SIG-M5 treated with dmso at 0.1 percent for 504 hours (cell line): ENCODE results near the gene AGER.

Source experiments
- DNase-seq: peaks from one replicate; lab custom pipeline; 2025; ENCODE audit not compliant: unreplicated experiment; lab: John Stamatoyannopoulos, UW

Gene AGER

DNA sequence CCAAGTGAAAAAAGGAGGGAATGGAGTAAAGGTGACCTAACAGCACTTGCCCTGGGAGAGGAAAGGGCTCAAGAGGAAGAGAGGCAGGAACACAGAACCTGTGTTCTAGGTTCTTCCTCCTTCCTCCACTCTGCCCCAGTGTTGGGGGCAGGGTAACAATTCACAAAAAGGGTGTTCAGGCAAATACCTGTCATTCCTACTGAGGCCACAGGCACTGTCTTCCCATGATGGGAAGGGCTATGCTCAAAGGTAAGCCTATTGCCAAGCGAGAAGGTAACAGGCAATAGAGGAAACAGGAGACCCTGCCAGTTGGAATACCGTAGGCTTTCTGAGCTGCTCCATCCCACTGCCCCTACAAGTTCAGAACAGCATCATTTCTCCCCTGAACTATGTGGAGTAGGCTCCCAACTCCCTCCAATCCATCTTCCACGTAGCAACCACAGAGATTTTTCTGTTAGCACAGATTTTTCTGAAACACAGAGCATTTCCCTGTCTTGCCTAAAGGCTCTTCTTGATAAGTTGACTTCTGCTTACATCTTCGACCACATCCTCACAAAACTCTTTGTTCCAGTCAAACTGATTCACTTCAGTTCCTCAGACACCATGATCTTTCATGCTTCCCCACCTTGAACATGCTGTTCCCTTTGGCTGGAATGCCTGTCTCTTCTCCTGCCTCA is 10.9 kb downstream of the AGER start:
- DNase-seq, result no peak

DNA sequence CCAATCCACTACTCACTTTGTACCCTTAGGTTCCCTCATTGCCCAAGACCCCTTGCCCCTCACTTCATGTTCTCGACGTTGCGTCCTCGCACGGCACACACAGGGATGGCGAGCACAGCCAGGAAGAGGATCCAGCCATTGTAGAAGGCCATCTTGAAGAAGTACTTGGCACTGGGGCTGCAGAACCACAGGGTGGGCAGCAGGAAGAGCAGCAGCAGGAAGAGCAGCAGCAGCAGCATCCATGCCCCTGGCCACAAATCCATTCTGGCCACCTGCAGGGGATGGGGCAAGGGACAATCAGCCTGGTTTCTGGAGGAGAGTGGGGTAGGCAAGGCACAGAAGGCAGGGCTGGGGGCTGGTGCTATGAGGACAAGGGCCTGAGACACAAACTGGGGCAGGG is 12.8 kb downstream of the AGER start:
- DNase-seq, result no peak

DNA sequence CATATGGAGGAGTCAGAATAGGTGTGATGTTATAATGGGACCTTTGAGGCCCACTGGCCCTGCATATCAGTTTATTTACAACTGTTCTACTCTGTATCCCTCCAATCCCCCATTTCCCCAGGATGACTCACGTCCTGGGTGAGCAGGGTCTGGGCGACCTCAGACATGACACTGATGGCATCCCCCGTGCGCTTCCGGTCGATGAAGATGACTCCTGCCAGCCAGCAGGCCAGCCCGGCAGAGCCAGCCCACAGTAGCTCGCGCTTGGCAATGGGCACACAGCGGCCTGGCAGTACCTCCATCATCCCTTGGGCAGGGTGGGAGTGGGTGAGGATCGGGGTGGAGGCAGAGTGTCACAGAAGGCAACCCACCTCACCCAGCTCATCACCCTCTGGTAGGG is 13.8 kb downstream of the AGER start:
- DNase-seq, result no peak

DNA sequence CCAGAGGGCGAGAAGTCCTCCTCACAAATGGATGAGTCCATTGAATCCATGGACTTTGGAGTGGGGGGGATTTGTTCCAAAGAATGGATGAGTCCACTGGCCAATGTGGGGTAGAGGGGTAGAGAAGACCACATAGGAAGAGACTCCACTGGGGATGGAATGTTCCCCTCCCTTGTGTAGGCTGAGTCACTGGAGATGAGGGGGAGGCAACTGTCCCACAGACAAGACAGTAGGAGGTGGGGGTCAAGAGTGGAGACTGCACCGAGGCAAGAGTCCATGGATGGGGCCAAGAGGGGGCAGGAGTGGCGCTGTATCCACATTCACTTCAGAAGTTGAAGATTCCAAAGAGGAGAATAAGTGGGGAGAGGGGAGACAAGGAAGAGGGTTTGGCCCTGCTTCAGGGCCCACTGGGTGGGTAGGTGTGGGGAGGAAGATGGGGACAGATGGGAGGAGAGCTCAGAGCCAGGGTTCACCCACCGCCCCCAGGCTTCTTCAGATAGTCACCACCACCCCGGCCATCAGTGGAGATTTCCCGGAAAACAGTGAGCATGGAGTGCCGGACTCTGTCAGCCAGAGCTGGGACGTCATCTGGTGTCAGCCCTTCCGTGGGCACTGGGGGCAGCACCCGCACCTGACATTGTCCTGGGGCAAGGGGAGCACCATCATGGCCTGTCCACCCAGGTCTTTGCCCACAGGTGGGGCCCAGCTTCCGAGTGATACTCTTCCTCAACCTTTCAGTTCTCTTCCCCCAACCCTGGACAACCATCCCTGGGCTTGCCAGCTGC is 15.1 kb downstream of the AGER start:
- no peak for DNase-seq

DNA sequence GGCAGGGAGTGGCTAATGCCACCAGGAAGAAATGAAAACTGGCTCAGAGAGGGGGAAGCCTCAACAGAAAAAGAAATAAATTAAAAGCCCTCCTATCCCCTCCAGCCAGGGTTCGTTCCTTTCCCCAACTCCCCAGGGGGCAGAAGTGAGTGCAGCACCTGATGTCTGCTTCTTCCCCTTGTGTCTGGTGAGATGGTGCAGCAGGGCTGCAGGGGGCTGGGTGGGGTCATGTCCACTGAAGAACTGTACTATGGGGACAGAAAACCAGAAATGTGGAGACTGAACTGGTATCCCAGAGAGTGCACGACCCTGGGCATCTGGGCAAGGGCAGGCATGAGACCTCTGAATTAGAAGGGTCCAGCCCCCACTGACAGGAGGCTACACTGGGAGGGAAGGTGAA is 15.7 kb downstream of the AGER start:
- DNase-seq, result no peak

DNA sequence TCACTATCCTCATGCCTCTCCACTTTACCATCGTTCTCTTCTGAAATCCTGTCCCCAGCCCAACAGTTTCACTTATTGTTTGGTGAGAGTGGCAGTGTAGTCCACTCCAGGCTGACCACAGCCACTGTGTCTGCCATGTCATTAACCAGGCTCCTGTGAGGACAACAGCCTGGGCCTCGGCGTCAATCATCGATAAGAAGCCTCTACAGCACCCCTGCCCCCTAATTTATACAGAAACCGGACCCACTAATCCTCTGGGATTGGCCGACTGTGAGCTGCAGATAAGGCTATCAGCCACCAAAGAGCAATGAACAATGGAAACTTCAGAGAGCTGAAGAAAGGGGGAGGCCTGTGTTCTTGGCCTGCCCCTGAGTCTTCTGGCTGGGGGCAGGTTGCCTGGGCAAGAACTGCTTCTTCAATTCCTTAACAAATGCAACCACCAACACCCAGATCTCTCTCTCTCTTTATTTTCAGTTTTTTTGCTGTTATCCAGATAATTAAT is 16.2 kb downstream of the AGER start:
- DNase-seq, result no peak

DNA sequence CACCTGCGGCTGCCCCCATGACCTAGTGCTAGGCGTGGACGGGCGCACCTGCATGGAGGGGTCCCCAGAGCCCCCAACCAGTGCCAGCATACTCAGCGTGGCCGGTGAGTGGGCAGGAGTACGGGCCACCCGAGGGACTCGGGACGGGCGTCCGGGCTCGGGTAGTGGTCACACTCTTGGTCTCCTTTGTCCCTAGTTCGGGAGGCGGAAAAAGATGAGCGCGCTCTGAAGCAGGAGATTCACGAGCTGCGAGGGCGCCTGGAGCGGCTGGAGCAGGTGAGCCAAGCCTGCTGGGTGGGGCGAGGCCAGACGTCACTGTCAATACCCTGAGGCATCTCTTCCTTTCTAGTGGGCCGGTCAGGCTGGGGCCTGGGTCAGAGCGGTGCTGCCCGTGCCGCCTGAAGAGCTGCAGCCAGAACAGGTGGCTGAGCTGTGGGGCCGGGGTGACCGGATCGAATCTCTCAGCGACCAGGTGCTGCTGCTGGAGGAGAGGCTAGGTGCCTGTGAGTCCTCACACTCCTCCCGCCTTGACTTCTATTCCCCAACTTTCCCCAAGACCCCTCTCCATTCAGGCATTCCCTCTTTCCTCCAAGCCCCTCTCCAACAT is 16.8 kb downstream of the AGER start:
- no peak for DNase-seq

DNA sequence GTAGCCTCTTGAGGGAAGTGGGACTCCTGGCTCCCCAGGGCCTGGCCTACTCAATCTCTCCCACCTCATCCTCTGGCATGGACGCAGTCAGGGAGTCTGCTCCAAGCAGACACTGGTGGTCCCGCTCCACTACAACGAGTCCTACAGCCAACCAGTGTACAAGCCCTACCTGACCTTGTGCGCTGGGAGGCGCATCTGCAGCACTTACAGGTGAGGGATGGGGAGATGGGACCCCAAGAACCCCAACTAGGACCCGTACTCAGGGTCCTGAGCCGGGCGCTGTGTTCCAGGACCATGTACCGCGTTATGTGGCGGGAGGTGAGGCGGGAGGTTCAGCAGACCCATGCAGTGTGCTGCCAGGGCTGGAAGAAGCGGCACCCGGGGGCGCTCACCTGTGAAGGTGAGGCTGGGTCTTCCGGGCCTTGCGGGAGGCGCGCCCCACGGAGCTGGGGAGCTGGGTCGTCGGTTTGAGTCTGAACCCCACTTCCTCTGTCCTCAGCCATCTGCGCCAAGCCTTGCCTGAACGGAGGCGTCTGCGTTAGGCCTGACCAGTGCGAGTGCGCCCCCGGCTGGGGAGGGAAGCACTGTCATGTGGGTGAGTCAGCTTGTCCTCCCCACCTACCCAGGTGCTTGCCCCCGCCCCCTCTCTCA is 17.5 kb downstream of the AGER start:
- no peak for DNase-seq

DNA sequence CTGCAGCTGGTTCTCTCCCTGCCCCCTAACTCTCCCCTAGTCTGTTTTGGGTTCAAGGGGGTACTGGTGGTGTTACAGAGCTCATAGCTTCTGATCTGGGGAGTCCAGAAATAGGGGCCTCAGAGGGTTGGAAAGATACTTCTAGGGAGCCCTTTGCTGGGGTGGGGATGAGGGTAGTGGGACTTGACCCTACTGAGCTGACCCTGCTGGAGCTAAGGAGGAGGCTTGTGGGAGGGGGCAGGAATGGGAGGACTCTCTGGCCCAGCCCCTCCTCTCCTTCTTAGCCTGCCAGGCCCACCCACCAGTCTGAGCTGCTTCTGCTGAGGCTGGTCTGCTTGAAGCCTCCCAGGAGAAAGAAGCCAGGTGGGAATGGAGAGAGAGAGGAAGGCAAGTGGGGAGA is 19.8 kb downstream of the AGER start, which contains the start of gene EGFL8:
TSS of gene EGFL8 (plus strand) at position 301 of the 400 bp plus-strand sequence. CDS start 1,571 bp downstream, outside the sequence.
- no peak for DNase-seq

DNA sequence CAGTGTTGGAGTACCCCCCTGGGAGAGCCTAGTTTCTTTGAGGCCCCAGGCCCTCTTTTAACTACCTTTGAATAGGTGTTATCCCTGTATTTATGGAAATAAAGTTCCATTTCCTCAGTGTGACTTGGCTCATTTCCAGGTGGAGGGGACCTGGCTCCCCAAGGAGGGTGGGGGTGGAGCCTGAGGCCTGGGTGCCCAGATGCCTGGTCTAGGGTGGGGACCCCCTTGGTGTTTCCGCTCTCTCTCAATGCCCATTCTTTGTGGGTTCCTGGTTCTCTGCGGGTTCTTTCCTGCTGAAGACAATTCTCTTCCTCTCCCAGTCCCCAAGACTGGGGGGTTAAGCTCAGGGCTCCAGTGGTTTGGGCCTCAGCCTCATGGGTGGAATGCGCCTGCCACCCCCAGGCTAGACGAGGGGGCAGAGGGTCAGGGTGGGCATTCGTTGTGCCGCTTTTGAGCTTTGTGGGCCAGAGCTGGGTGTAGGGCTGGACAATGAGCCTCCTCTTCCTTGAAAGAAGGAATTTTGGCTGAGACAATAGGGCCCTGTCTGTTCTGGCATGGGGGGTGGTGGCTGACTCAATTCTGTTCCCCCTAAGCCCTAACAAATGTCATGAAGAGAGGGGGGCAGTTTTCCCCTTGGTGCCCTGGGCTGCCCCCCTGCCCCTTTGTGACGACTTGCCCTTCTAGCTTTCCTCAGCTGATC is 20.3 kb downstream of the AGER start:
- no peak for DNase-seq

DNA sequence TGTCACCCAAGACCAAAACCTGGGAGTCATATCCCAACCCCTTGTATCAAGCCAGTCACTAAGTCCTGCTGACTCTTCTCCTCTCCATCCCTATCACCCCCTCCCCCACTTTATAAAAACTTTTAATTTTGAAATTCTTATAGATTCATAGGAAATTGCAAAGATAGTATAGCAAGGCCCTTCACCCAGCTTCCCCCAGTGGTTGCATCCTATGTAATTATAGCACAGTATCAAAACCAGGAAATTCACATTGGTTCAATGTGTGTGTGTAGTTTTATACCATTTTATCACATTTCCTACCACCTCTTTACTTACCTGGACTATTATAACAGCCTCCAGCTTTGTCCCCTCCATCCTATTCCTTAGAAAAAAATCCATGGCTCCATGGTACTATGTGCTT is 26.0 kb downstream of the AGER start:
- DNase-seq, result no peak

DNA sequence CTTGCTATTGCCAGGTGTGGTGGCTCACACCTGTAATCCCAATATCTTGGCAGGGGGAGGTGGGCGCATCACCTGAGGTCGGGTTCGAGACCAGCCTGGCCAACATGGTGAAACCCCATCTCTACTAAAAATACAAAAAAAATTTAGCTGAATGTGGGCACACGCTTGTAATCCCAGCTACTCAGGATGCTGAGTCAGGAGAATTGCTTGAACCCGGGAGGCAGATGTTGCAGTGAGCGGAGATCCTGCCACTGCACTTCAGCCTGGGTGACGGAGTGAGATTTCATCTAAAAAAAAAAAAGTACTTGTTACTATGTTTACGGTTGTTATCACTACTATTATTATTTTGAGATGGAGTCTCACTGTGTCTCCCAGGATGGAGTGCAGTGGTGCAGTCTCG is 27.2 kb downstream of the AGER start:
- DNase-seq, result no peak

DNA sequence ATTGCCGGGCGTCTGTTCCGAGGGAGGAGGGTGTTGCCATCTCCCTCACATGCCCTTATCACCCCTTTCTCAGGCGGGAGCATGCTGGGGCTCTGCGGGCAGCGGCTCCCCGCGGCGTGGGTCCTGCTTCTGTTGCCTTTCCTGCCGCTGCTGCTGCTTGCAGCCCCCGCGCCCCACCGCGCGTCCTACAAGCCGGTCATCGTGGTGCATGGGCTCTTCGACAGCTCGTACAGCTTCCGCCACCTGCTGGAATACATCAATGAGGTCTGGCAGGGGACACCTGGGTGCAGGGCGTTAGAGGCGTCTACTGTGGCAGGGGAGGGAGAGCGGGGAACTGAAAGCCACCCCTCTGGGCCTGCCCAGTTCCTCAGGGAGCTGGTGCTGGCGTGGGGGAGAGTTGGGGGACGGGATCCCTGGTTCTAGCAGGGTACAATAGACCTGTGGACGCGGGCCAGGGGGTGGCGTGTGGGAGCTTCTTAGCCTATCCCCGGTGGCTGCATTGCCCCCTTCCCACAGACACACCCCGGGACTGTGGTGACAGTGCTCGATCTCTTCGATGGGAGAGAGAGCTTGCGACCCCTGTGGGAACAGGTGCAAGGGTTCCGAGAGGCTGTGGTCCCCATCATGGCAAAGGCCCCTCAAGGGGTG is 29.4 kb downstream of the AGER start:
- peak; percentile 56 for DNase-seq

DNA sequence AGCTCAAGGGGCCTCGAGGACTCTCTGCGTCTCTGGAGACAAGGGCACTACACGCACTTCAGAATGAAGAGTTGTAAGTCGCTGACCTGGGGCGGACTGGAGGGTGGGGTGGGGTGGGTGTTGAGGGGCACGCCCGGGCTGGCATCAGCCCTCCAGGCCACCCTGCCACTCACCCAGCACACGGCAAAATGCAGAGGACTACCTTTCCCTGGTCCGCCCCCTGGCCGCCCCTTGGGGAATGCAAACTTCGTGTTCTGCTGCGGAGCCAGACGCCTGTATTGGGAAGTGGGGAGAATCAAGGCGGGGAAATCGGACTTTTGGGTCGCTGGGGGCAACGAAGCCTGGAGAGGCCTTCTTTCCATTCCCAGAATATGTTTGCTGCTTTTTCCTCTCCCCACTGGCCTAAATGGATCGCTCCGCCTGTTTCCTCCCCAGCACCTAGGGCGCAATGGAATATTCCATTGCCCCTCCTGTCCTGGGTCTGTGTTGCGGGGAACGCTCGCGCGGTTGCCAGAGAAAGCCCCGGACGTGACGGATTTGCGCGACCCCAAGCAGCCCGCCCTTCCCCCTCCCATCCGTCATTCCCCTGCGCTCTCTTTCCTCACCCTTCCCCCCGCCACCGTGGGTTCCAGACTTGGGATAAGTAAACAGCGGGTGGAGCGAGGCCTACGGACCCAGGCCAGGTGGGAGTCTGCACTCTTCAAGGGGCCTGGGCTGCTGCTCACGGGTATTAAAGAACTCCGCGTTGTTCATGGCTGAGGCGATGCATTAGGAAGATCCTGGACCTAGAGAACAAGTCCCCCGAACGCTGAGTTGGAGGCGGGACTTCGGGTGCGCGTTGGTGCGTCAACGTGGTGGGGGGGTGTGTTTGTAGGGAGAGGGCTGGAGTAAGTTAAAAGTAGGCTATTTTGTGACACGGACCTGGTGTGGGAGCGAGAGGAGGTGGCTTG is 30.2 kb downstream of the AGER start, which contains the start of gene PPT2:
TSS of gene PPT2 (plus strand) at position 578 of the 950 bp plus-strand sequence. CDS start 454 bp downstream, outside the sequence.
- DNase-seq, result peak; percentile 83

DNA sequence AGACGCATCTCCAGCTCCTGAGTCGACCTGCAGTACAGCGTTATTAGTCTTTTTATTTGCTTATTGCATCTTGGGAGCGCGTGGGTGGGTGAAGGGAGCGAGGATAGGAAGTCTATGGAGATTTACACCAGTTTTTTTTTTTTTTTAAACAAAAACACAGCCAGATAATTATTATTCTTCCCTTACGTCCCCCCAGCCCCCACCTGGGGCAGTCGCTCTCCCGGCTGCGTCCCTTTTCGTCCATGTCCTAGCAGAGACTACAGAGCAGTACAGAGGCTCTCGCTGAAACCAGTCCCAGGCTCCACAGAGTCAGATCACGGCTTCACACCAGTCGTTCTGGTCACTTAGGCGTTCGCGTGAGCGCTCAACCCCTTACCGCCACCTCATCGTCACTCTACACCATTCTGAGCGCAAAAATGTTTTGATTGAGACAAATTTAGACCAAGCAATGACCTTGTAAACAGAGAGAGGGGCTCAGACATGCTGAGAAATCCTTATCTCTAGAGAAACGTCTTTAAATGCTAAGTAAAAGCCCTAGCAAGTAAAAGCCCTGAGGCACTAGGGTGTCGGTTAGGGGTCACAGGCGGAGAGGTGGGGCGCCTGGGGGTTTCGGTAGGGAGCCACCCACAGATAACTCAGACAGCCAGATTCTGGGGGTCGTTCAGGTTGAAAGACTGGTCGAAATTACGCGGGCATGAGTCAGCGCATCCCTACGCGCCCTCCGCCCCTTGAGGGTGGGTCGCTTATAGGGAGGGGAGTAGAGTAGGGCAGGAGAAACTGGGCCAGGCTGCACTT is 31.1 kb downstream of the AGER start:
- DNase-seq, result no peak

DNA sequence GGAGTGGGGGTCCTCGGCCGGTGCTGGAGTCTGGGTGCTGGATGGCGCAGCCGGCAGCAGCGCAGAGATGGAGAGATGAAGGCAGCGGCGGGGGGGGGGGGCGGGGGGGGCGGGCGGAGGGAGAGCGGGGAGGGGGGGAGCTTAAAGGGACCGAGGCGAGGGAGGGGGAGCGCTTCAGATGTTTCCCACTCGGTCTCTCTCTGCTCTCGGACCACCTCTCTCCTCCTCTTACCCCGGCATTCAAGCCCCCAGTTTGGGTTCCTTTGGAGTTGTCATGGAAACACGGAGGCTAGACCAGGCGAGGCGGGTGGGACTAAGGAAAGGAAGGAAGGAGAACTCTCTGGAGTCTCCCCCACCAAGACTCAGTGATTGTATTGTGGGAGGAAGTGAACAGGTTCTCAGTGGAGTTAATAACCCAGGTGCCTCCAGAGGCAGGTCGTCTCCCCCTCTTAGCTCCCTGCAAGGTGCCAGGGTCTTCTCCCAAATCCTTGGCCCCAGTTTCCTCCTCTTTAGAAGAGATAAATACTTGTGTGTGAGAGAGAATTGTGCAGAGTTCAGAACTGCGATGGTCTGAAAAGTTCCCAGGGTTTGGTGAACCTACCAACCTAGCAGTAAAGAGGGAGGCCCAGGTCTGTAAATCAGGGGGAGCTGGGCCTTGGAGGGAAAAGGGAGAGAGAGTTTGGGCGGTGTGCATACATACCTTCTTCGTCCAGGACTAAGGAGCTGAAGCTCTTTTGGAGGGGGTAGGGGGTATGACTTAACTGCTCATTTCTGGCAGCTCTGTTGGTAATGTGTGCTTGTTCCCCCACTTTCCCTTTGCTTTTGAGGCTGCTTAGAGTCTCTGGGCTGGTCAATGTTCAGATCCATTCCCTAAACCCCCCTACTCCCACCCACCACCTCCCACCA is 31.9 kb downstream of the AGER start, which contains the start of gene PRRT1:
TSS of gene PRRT1 (minus strand) at position 77 of the 906 bp plus-strand sequence. CDS start 112 bp downstream, outside the sequence.
- no peak for DNase-seq
